ENCODE results near the gene CENPI.
"Not testable (repeated sequence)": the region's sequence is repeated elsewhere in the genome, so short reads cannot be mapped to it uniquely, and the experiment has no call there.

The CENPI gene, protein sequence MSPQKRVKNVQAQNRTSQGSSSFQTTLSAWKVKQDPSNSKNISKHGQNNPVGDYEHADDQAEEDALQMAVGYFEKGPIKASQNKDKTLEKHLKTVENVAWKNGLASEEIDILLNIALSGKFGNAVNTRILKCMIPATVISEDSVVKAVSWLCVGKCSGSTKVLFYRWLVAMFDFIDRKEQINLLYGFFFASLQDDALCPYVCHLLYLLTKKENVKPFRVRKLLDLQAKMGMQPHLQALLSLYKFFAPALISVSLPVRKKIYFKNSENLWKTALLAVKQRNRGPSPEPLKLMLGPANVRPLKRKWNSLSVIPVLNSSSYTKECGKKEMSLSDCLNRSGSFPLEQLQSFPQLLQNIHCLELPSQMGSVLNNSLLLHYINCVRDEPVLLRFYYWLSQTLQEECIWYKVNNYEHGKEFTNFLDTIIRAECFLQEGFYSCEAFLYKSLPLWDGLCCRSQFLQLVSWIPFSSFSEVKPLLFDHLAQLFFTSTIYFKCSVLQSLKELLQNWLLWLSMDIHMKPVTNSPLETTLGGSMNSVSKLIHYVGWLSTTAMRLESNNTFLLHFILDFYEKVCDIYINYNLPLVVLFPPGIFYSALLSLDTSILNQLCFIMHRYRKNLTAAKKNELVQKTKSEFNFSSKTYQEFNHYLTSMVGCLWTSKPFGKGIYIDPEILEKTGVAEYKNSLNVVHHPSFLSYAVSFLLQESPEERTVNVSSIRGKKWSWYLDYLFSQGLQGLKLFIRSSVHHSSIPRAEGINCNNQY

DNA sequence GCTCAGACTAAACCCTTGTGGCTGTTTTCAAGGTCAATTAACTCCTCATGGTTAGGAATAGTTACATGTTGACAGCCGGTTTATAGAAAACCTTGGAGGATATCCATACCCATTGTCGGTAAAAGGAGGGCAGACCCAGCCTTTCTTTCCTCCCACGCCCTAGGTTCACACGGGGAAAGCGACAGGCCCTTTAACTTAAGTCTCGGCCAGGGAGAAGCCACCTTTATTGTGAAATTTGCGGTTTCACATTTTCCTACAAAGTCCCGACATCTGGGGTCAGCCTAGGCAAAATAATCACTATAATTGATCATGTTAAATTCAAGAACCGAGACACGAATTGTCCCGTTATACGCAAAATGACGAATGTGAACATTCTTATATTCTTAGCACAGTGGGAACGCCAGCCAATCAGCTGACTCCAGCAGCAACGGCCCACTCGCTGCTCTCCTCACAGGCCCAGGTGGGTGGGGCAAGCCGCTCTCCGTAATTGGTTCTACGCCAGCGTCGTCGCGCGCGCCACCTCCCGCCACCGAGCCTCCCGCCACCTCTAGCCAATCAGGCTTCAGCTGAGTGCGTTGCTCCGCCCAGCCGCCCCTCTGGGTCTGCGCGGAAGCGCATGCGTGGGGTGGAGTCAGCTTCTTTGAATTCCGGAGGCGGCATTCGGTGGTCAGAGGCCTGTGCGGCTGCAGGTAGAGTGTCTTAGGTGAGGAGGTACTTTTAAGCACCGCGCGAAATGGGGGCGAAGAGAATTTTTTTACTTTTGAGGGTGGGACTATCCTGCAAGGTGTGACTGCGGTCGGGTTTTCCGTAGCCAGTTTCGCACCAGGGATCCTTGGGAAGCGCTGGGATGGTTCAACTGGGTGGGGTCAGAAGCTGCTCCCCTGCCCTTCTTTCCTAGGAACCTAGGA lies at the start of gene CENPI:
CENPI (plus strand) TSS at position 659 of the 908 bp plus-strand sequence. CDS start 2,867 bp downstream, outside the sequence.
- DNase-seq (ENCODE audit: low spot score) = peak; percentile 93

DNA sequence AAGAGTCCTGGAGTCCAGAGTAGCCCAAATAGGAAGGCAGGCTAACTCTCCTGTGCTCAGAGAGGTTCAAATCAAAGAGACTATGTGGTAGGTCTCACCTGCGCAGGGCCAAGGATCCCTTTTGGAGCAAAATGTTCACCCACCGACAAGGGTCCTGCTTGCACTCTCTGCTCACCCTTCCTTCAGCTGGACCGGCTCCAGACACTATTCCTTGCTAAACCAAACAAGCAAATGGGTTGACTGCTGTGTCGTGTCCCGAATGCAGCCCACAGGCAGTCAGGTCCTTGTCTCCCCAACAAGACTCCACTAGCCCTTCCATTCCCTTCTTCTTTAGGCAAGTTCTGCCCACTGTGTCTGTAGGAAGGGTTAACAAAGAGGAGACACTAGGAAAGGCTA lies 46.9 kb upstream of the CENPI start:
- no peak for DNase-seq (ENCODE audit: low spot score)

DNA sequence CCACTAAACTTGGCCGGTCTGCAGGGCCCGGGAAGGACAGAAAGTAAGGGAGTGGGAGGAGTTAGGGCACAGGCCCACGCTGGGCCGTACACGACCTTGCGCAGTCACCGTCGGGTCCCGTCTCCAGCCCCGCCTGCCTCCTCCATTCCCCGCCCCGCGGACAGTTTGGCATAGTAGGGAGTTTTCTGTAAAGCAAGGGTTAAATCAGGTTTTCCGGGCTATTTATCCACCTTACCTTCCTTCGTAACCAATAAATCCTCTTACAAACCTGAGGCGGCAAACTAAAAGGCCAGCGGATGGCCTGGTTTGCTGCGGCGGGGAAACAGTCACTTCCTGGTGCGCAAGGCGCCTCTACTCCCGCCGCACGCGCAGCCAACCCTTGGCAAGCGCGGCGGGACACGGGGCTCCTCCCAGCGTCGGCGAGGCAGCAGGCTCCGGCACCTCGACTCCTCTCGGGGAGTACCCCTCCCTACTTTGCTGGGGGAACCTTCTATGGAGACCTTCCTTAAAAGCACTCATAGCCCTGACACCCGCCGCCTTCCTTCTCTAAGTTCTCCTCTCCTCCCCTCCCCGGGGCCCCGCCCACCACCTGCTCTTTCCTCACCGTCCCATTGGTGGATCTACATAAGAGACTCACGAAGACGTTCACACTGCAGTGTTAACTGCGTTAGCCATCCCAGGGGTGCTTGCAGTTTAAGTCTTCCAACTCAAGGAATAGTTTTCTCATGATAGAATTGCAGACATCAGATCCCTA lies 46.3 kb upstream of the CENPI start, which contains the start of gene TRMT2B:
TRMT2B (minus strand) TSS at position 563 of the 754 bp plus-strand sequence. CDS start 9,822 bp downstream, outside the sequence.
- peak; percentile 88 for DNase-seq (ENCODE audit: low spot score)

DNA sequence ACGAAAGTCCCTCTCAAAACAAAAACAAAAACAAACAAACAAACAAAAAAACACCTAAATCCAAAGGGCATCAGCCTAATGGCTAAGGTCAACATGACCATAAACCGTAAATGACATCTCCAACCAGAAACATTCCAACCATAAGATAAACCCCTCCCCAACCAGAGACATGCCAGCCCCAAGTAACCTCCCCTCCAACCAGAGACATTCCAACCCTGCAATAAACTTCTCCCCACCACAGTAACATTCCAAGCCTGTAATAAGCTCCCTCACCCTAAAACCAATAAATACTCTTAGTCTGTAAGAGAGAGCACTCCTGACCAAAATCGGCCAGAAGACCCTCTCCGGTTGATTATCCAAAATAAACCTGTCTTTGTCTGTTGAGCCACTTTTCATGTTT lies 41.5 kb upstream of the CENPI start:
- DNase-seq (ENCODE audit: low spot score) = not testable (repeated sequence)

DNA sequence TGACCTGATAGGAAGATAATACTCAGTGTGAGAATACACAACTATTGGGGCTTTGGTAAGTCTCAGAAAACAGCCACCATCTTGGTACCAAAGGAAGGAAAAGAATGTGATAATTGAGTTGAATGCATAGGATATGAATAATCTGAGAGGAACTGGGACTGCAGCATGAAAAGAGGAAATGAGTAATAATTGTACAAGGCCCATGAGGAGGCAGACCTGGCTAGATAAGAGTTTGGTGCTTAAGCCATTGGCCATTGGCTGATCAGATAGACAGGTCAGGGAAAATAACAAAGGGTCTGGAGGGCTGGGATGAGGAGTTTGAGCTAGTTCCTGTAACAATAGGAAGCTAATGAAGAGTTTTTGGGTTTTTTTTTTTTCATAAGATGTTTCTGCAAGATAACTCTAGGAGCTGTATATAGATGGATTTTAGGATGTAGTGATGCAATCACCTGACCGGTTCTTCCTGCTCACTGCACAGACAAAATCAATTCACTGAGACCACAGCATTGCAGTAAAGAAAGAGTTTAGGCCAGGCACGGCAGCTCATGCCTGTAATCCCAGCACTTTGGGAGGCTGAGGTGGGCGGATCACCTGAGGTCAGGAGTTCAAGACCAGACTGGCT lies 40.8 kb upstream of the CENPI start:
- DNase-seq (ENCODE audit: low spot score) = peak; percentile 2

DNA sequence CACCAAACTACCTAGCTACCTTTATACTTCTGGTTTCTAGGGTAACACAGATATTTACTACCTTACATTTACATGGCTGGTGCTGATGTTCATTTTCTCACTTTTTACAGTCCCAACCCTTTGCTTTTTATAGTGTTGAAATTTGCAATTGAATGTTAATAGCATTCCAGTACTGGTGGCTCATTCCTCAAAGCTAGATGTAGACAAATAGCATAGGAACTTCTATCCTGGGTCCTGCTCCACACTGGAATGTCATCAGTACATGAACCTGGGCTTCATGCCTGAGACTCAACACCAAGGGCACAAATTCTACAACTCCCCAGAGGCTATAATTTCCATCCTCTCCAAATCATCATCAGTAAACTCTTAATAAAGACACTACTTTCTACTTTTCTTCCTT lies 35.8 kb upstream of the CENPI start:
- no peak for DNase-seq (ENCODE audit: low spot score)

DNA sequence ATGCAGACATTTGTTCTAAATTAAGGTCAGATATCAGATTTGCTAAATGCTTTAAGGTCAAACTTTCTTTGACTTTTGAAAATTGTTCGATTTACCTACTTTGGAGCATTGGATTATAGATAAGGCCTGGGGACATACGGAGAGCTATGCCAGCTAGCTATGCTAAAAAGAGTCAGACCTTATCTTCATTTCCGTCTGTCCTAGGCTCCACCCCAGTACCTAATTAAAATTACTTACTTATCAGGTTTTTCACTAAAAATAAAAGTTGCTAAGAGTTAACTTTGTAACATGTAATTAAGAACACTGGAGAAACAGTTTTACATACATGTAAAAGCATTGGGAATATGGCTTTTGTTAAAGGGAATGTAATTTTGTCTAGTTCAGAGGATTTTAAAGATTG lies 26.4 kb upstream of the CENPI start:
- DNase-seq (ENCODE audit: low spot score) = no peak

DNA sequence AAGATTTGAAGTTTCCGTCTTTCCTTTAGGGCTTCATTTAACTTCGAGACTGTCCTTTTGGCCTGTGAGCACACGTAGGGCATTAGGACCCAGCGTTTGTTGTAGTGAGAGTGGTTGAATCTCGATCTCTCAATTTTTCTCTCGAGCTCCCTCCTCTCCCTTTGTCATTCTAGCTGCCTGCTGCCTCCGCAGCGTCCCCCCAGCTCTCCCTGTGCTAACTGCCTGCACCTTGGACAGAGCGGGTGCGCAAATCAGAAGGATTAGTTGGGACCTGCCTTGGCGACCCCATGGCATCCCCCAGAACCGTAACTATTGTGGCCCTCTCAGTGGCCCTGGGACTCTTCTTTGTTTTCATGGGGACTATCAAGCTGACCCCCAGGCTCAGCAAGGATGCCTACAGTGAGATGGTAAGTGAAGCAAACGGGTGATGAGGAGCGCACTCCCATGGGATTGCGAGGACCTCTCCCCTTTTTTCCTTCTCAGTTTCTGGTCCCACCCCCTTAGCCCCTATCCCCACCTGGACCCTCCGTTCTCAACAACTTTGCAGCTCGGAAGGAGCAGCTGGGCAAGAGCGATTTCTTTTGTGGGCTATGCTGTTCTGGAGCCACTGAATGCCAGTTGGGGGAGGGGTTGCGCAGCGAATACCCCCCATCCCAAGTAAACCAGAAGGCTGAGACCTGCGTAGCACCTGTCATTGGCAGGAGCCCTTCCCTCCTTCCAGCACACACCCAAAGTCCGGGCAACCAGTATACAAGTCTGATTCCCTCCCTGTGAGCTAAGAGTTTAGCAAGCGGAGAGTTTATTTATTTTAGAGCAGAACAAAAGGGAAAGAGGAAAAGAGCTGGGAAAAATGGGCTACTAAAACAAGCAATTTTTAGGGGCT lies 19.0 kb upstream of the CENPI start, which contains the start of gene TMEM35A:
TMEM35A (plus strand) TSS at position 164 of the 883 bp plus-strand sequence; CDS start at position 288, 124 bp downstream.
- no peak for DNase-seq (ENCODE audit: low spot score)

DNA sequence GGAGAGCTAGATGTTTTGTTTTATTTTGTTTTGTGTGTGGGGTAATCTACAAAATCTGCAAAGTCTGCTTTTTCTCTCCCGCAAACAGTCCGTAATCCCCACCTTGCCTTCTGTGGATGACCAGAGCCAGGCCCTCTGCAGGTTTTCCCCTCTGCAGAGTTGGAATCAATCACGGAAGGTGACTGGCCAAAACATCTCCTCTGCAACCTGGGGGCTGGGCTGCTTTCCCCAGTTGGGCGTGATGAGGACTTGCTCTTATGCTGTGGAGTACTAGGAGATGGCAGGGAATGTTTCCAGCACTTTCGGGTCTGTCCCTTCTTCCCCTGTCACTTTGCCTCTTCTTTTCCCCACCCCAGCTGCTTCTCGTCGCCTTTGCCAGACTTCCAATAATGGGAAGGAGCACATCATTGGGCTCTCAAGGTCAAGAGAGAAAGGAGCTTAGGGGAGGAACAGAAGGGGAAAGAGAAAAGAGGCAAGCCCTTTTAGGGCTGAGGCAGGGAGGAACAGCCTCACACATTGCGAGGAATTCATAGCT lies 18.2 kb upstream of the CENPI start:
- DNase-seq (ENCODE audit: low spot score) = no peak

DNA sequence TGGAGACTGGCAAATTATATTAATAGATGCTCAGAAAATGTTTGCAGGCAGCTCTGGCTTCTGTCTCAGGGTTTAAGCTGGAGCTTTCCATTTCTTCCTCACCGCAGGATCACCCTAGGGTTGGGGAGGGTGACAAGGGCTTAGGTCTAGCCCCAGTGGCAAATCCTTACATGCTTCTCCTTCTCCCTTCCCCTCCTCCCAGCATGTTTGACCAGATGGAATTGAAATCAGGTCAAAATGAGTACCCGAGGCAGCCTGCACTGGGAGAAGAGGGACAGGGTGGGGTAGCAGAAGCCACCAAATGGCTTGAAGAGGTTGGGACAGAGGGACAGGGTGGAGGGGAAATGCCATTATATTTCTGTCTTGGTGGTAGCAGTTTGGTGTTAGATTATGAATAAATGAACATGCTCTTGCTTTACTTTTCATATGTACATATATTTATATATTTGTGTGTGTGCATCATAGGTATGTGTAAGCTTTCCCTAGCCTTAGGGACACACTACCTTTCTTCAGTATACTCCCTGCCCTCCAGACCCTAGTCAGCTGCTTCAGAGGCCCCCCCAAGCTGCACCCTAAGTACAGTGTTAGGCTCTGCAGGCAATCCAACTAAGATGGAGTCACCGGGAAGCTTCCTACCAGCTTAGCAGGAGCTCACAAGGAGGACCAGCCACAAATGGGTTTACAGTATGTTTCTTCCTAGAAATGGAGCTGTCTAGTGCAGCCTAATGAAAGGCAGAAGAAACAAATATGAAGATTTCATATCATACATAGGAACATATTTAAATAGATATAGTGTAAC lies 17.5 kb upstream of the CENPI start:
- DNase-seq (ENCODE audit: low spot score) = no peak

DNA sequence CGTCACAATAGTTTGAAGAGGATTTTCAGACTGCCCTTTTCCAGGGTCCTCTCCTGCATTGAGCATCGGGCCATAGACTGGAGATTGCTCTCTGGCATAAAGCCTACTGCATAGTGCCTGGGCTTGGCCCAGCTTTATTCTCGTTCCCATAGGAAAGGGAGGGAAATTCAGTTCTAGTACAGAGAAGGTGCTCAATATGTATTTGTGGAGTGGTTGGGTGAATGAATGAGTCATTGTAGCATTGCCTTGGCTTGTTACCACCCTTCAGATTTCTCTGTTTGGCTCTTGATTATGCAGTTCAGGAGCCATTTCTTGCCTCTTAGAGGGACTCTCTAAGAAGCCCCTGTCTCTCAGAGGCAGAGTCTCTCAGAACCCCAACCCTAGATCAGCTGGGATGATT lies 16.8 kb upstream of the CENPI start:
- no peak for DNase-seq (ENCODE audit: low spot score)

DNA sequence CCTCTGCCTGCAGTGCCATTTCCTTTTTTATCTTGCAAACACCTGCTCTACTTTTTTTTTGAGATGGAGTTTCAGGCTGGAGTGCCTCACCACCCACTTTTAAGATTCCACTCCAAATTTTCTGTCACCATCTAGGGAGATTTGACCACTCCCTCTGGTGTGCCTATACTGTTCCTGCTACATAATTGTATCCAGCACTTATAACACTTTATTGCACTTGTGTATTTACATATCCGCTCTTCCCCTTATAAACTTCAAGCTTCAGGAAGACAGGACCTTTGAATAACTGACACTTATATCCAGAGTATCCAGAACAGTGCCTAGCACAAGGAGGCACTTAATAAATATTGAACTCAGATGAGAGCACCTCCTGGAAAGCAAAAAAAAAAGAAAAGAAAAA lies 6.2 kb upstream of the CENPI start:
- DNase-seq (ENCODE audit: low spot score) = no peak

DNA sequence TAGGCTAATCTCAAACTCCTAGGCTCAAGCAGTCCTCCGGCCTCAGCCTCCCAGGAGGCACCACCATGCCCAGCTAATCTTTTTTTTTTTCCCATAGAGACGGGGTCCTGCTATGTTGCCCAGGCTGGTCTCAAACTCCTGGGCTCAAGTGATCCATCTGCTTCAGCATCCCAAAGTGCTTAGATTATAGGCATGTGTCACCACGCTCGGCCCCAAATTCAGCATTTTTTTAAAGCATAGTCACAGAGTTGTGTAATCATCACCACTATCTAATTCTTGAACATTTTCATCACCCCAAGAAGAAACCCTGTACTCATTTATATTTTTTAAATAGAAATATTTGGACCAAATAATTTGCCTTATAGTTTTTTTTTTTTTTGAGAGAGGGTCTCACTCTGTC lies 10.3 kb downstream of the CENPI start:
- DNase-seq (ENCODE audit: low spot score) = no peak

DNA sequence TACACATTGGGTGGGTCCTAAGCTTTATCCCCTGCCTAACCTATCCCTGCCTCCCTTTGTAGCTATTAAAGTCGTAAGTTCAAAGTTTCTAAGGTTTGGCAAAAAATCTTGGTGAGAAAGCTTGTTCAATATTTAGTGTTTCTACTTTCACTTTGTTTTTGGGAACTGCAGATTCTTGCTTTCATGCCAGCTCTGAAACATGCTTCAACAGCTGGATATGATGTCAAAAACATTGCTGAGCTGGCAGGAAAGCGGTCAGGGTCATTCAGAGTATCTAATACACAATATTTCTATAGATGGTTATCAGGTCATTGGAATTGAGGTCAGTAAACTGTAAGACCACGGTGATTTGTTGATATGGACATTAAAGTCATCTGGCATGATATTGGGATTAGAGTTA lies 19.7 kb downstream of the CENPI start:
- no peak for DNase-seq (ENCODE audit: low spot score)

DNA sequence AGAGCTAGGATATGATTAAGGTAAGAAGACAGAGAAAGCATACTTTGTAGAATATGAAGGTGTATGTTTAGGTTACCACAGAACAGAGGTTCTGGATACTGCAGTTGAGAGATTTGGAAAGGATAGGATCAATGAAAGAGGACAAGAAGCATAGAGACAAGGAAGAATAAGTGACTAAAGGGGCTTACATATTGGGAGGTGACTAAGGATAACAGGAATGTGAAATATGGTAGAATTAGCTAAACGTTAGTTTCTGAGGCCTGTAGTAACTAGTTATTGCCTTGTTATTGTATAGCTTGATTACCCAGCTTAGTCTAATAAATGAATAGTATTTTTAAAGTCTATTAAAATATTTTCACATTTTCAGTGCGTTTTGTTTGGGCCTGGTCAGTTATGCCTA lies 38.2 kb downstream of the CENPI start:
- DNase-seq (ENCODE audit: low spot score) = no peak
